Mesodermal cell (in vitro differentiated cells): ENCODE results near the gene PRR9.
A peak's percentile ranks its signal among the peaks of the same experiment; 100 is the strongest.
"Not testable (repeated sequence)": the region's sequence is repeated elsewhere in the genome, so short reads cannot be mapped to it uniquely, and the experiment has no call there.

ENCODE experiments used
- H3K27ac ChIP-seq: 2 replicates; pipeline ENCODE4 v1.7.0; 2013; ENCODE audit warnings: mild to moderate bottlenecking, low read depth, low read length, moderate library complexity; ENCODE audit not compliant: severe bottlenecking
- H3K36me3 ChIP-seq: 2 replicates; pipeline ENCODE4 v1.7.1; 2013; ENCODE audit warnings: mild to moderate bottlenecking, low read length, moderate library complexity; ENCODE audit not compliant: control insufficient read depth, insufficient read depth
- H3K4me1 ChIP-seq: one replicate; pipeline ENCODE4 v1.7.1; 2013; ENCODE audit warnings: mild to moderate bottlenecking, low read length; ENCODE audit not compliant: insufficient read depth, control insufficient read depth, poor library complexity, severe bottlenecking
- H3K4me3 ChIP-seq: 2 replicates; pipeline ENCODE4 v1.7.0; 2013; ENCODE audit warnings: low read length, control low read depth, mild to moderate bottlenecking; ENCODE audit not compliant: insufficient read depth, poor library complexity, severe bottlenecking; ENCODE audit errors: extremely low read depth
- H3K9me3 ChIP-seq: 2 replicates; pipeline ENCODE4 v1.7.1; 2013; ENCODE audit warnings: mild to moderate bottlenecking, low read length, moderate library complexity; ENCODE audit not compliant: control insufficient read depth
- WGBS, 2 experiments: methylation state at CpG; one replicate each; pipeline ENCODE4 v1.1.5; 2013; ENCODE audit warnings: missing lambda C conversion rate in 2 of 2; ENCODE audit not compliant: insufficient coverage in 2 of 2; 5-methylcytosine and 5-hydroxymethylcytosine counted together

PRR9 gene

DNA sequence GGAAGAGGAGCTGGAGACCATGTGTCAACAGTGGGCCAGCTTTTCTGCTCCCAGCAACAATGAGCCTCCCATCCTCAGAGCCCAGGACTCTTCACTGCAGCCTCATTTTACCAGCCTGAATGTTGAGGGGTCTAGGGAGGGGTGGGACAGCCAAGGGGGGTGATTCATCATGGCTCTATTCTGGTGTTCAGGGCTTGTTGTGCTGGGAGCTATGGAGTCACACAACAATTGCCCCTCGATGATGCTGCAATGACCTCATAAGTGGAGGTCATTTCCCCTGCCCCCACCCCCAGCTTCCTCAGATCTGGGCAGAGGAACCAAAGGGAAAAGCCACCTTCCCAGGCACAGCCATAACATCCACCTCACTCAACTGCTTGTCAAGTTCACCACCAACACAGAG is 14.3 kb upstream of the PRR9 start, which contains the start of gene LELP1:
Gene LELP1, plus strand, starts transcription at position 301 of the 400 bp plus-strand sequence. CDS start 1,278 bp downstream, outside the sequence.
- no peaks in the 10 kb centered on the region for H3K4me1 ChIP-seq
- no CpG with 5 or more reads among the region's 1 CpG for WGBS, 2 experiments
- no peaks in the 10 kb centered on the region for H3K36me3 ChIP-seq
- H3K27ac ChIP-seq: no peak within 1 kb of the TSS
- H3K4me3 ChIP-seq: no peak within 1 kb of the TSS
- H3K9me3 ChIP-seq: no peaks in the 10 kb centered on the region

GRCh38 chr1:153206631-153207030 is 10.8 kb upstream of the PRR9 start:
- Histone ChIP-seq H3K4me1 (no peaks in the 10 kb centered on the region), H3K4me3 (no peak overlapping the region), H3K27ac (no peak overlapping the region), H3K36me3 (no peaks in the 10 kb centered on the region), H3K9me3 (no peaks in the 10 kb centered on the region)
- WGBS, 2 experiments: 87 to 88% methylated on average over 8 to 9 of the region's 9 CpGs

- no peaks in the 10 kb centered on the region for H3K4me1 ChIP-seq
- no peaks in the 10 kb centered on the region for H3K36me3 ChIP-seq
- no peak overlapping the region for H3K4me3 ChIP-seq
- no peak overlapping the region for H3K27ac ChIP-seq
- WGBS, 2 experiments: 66 to 78% methylated on average over 7 of the region's 7 CpGs
- H3K9me3 ChIP-seq: no peaks in the 10 kb centered on the region
These were observed 7.2 kb upstream of the PRR9 start for GRCh38 chr1:153210206-153210605.

- Histone ChIP-seq H3K9me3 (no peaks in the 10 kb centered on the region), H3K4me1 (peaks cover 8% of the 10 kb centered on the region), H3K4me3 (no peak overlapping the region), H3K36me3 (no peaks in the 10 kb centered on the region), H3K27ac (no peak overlapping the region)
- WGBS, 2 experiments: 63% methylated on average over 2 of the region's 5 CpGs
These were observed 5.2 kb upstream of the PRR9 start for GRCh38 chr1:153212201-153212600.

DNA sequence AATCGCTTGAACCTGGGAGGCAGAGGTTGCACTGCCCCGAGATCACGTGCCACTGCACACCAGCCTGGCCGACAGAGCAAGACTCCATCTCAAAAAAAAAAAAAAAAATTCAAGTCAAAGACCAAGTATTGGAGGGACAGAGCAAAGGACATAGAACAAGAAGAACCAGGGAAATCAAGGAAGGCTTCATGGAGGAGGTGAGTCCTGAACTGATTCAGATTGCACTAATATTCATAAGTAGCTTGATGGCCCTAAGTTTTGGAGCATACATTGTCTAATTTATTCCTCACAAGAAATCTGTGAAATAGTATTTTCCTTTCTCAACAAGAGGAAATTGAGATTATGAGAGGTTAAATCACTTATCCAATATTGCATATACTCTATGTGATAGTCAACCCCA is 3.9 kb upstream of the PRR9 start:
- Histone ChIP-seq H3K9me3 (no peaks in the 10 kb centered on the region), H3K36me3 (no peaks in the 10 kb centered on the region), H3K4me1 (peaks cover 17% of the 10 kb centered on the region), H3K4me3 (no peak overlapping the region), H3K27ac (no peak overlapping the region)
- WGBS, 2 experiments: no CpG with 5 or more reads among the region's 4 CpGs

- Histone ChIP-seq H3K27ac (no peak overlapping the region), H3K4me3 (no peak overlapping the region), H3K4me1 (peaks cover 29% of the 10 kb centered on the region), H3K36me3 (no peaks in the 10 kb centered on the region), H3K9me3 (no peaks in the 10 kb centered on the region)
- WGBS, 2 experiments: 80 to 100% methylated on average over 1 to 2 of the region's 2 CpGs
These were observed 496 bp downstream of the PRR9 start for GRCh38 chr1:153217744-153218416.

- 82 to 85% methylated on average over 2 to 5 of the region's 6 CpGs for WGBS, 2 experiments
- Histone ChIP-seq H3K9me3 (peaks cover 5% of the 10 kb centered on the region), H3K4me3 (no peak overlapping the region), H3K4me1 (peaks cover 29% of the 10 kb centered on the region), H3K27ac (peak overlapping the region; percentile 23), H3K36me3 (no peaks in the 10 kb centered on the region)
These were observed 3.4 kb downstream of the PRR9 start for GRCh38 chr1:153220606-153221303.

DNA sequence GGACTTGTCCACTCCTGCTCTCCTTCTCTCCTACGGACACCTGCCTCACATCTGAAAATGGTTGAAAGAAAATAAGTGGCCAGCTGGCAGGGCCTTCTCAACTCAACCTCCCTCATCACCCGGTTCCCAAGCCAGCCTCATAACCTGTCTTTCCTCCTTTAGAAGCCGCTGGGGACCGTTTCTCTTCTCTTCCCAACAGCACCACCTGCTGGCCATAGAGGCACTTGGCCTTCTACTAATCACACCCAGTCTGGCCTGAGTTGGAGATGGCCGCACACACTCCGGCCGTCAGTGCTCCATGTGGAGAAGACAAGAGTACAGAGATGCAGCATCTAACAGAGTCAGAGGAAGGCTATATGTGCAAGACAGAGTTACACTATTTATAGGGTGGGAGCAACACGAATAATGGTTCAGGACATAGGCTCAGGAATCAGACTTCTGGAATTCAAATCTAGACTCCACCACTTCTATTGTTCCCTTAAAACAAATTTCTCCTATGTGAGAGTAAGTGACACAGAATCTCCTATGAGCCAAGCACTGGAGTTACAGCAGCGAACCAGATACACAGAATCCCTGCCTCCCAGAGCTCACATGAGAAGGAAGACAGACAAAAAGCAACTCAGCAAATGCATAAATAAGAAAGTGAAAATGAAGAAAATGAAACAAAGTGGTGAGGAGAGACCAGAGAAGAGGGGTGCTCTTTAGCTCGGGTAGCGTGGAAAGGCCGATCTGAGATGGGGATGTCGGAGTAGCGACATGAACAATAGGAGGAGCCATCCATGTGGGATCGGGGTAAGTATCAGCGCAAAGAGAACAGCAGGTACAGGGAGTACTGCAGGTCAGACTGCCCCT is 5.9 kb downstream of the PRR9 start:
- WGBS, 2 experiments: 76 to 81% methylated on average over 9 to 11 of the region's 16 CpGs
- not testable (repeated sequence) for H3K4me3 ChIP-seq, H3K36me3 ChIP-seq, H3K9me3 ChIP-seq, H3K27ac ChIP-seq
- H3K4me1 ChIP-seq: peaks cover 11% of the 10 kb centered on the region

DNA sequence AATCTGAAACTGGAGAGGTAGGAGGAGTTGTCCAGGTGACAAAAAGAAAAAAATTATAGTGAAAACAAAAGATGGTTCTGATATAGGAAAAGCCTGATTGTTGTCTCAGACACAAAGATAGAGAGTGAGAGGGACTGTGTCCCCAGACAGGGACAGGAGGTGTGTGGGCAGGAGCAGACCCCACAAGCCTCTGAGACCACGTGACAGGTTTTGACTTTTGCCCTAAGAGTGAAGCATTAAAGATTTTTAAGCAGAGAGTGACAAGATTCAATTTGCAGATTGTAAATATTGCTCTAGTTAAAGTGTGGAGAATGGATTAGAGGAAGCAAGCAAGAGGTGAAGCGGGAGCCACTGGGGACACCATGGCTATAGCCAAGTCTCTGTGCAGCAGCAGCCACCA is 10.4 kb downstream of the PRR9 start:
- peaks cover 5% of the 10 kb centered on the region for H3K9me3 ChIP-seq
- no peaks in the 10 kb centered on the region for H3K36me3 ChIP-seq
- H3K4me3 ChIP-seq: no peak overlapping the region
- no peak overlapping the region for H3K27ac ChIP-seq
- no peaks in the 10 kb centered on the region for H3K4me1 ChIP-seq
- WGBS, 2 experiments: 80 to 92% methylated on average over 1 to 2 of the region's 2 CpGs

DNA sequence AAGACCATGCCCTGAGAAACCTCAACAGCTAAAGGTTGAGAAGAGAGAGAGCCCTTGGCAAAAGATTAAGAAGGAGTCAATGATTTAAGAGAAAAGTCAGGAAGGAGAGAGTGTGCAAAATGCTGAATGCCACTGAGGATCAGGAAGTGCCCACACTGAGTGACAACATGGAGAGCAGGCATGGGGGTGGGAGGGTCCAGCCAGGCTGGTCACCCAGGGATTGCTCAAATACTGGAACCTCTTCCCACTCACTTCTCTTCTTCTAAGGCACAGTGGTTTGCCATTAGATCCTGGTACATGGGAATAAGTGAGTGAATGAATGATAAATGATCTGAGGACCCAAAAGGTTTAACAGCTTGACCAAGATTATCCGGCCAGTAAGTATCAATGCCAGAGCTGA is 11.1 kb downstream of the PRR9 start:
- Histone ChIP-seq H3K9me3 (peaks cover 5% of the 10 kb centered on the region), H3K27ac (no peak overlapping the region), H3K4me3 (no peak overlapping the region), H3K36me3 (no peaks in the 10 kb centered on the region), H3K4me1 (no peaks in the 10 kb centered on the region)
- WGBS, 2 experiments: 90% methylated on average over 1 of the region's 1 CpG; no CpG with 5 or more reads in 1 of the 2 experiments
